ENCODE results near the gene PIGU.

- TF ChIP-seq CTCF (IDR thresholded peaks at IDR 0.05) (no peak), POLR2A (IDR thresholded peaks at IDR 0.05) (no peak)
Measured at GRCh38 chr20:34564833-34565232, 112.1 kb downstream of the PIGU start.

All from stomach (tissue), 4 donors.